HepG2 (cell line): ENCODE results near the gene RIPOR3. TPM values are rescaled to one million over a fixed set of nuclear protein-coding genes. Genes with fewer than 3 reads are reported as not detected.

ENCODE experiments used
- CC2D1A ChIP-seq: sonication (generic); formaldehyde crosslinking; IDR thresholded peaks from 2 replicates; pipeline ENCODE4 v1.8.1; 2023; ENCODE audit warnings: mild to moderate bottlenecking, missing genetic modification reagents
- IKZF4 ChIP-seq: sonication (generic); formaldehyde crosslinking; IDR thresholded peaks from 2 replicates; pipeline ENCODE4 v1.5.1; 2020; ENCODE audit warnings: borderline replicate concordance, mild to moderate bottlenecking, low read depth, missing genetic modification reagents; ENCODE audit errors: not compliant biosample characterization
- KDM1A ChIP-seq: IDR thresholded peaks from 2 replicates; pipeline ENCODE4 v1.6.1; 2016; ENCODE audit warnings: missing compliant biosample characterization
- KDM5B ChIP-seq: sonication (generic); formaldehyde crosslinking; IDR thresholded peaks from 2 replicates; pipeline ENCODE4 v1.4.0; 2020; ENCODE audit warnings: missing genetic modification reagents, mild to moderate bottlenecking, borderline replicate concordance
- PAXIP1 ChIP-seq: sonication (generic); formaldehyde crosslinking; conservative IDR thresholded peaks from 2 replicates; pipeline ENCODE4 v1.4.0; 2020; ENCODE audit warnings: mild to moderate bottlenecking, missing genetic modification reagents, moderate library complexity
- ZFP1 ChIP-seq: IDR thresholded peaks from 2 replicates; pipeline ENCODE4 v1.6.1; 2016
- ZMYM3 ChIP-seq: sonication (generic); formaldehyde crosslinking; IDR thresholded peaks from 2 replicates; pipeline ENCODE4 v1.5.1; 2020; ENCODE audit warnings: mild to moderate bottlenecking, missing genetic modification reagents
- ZNF317 ChIP-seq: sonication (generic); formaldehyde crosslinking; IDR thresholded peaks from 2 replicates; pipeline ENCODE4 v1.5.0; 2020; ENCODE audit warnings: mild to moderate bottlenecking, missing genetic modification reagents
- polyA plus RNA-seq, 8 experiments: library from polyadenylated mRNA; depleted of rRNA in 3 of 8; stranded (reverse) in 7 of 8; unstranded in 1 of 8; fragments of >200 nt; fragmentation: Illumina TruSeq in 4 of 8; extraction: Trizol in 4 of 8; gene quantifications; 2 replicates each; pipeline versions ENCODE4 v1.2.1 to v1.2.3, GENCODE V29; 2011 to 2016; ENCODE audit warnings: low read depth in 4 of 8, missing spikeins in 1 of 8, mixed read lengths in 1 of 8; ENCODE audit not compliant: insufficient read depth in 1 of 8
- total RNA-seq, 5 experiments: library from RNA; depleted of rRNA; stranded (reverse); fragments of >200 nt; fragmentation: Illumina TruSeq; extraction: Trizol; gene quantifications; 2 replicates each; pipeline ENCODE4 v1.2.3, GENCODE V29; 2016; ENCODE audit warnings: low read depth in 1 of 5
- TF ChIP-seq, protein P1 (sequence below): sonication (generic); formaldehyde crosslinking; IDR thresholded peaks from 2 replicates; pipeline ENCODE4 v1.9.0; 2021; ENCODE audit warnings: missing genetic modification reagents, borderline replicate concordance
- TF ChIP-seq, protein P2 (sequence below): sonication (generic); formaldehyde crosslinking; IDR thresholded peaks from 2 replicates; pipeline ENCODE4 v1.4.0; 2020; ENCODE audit warnings: missing genetic modification reagents
- TF ChIP-seq, protein P3 (sequence below), 2 experiments: sonication (generic) in 1 of 2; formaldehyde crosslinking in 1 of 2; IDR thresholded peaks; 2 replicates each; pipeline versions ENCODE4 v1.4.0 to v1.6.1; 2018 to 2020; ENCODE audit warnings: missing genetic modification reagents in 2 of 2, borderline replicate concordance in 1 of 2, low read depth in 1 of 2, mild to moderate bottlenecking in 1 of 2, missing biosample characterization in 1 of 2

Gene RIPOR3
- total and polyA plus RNA-seq, 2 of the 13 experiments (the other 11 are each of a cell fraction or from before 2014, with no cell fraction given): 0.18 TPM; not detected in 1

GRCh38 chr20:50629670-50630045 is 61.7 kb downstream of the RIPOR3 start (continued):
- TF ChIP-seq ZFP1 (CRISPR knock-in tag): no peak
- TF ChIP-seq IKZF4: no peak
- TF ChIP-seq, protein P1, sequence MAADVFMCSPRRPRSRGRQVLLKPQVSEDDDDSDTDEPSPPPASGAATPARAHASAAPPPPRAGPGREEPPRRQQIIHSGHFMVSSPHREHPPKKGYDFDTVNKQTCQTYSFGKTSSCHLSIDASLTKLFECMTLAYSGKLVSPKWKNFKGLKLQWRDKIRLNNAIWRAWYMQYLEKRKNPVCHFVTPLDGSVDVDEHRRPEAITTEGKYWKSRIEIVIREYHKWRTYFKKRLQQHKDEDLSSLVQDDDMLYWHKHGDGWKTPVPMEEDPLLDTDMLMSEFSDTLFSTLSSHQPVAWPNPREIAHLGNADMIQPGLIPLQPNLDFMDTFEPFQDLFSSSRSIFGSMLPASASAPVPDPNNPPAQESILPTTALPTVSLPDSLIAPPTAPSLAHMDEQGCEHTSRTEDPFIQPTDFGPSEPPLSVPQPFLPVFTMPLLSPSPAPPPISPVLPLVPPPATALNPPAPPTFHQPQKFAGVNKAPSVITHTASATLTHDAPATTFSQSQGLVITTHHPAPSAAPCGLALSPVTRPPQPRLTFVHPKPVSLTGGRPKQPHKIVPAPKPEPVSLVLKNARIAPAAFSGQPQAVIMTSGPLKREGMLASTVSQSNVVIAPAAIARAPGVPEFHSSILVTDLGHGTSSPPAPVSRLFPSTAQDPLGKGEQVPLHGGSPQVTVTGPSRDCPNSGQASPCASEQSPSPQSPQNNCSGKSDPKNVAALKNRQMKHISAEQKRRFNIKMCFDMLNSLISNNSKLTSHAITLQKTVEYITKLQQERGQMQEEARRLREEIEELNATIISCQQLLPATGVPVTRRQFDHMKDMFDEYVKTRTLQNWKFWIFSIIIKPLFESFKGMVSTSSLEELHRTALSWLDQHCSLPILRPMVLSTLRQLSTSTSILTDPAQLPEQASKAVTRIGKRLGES: no peak
- no peak for TF ChIP-seq KDM5B
- TF ChIP-seq, protein P2, sequence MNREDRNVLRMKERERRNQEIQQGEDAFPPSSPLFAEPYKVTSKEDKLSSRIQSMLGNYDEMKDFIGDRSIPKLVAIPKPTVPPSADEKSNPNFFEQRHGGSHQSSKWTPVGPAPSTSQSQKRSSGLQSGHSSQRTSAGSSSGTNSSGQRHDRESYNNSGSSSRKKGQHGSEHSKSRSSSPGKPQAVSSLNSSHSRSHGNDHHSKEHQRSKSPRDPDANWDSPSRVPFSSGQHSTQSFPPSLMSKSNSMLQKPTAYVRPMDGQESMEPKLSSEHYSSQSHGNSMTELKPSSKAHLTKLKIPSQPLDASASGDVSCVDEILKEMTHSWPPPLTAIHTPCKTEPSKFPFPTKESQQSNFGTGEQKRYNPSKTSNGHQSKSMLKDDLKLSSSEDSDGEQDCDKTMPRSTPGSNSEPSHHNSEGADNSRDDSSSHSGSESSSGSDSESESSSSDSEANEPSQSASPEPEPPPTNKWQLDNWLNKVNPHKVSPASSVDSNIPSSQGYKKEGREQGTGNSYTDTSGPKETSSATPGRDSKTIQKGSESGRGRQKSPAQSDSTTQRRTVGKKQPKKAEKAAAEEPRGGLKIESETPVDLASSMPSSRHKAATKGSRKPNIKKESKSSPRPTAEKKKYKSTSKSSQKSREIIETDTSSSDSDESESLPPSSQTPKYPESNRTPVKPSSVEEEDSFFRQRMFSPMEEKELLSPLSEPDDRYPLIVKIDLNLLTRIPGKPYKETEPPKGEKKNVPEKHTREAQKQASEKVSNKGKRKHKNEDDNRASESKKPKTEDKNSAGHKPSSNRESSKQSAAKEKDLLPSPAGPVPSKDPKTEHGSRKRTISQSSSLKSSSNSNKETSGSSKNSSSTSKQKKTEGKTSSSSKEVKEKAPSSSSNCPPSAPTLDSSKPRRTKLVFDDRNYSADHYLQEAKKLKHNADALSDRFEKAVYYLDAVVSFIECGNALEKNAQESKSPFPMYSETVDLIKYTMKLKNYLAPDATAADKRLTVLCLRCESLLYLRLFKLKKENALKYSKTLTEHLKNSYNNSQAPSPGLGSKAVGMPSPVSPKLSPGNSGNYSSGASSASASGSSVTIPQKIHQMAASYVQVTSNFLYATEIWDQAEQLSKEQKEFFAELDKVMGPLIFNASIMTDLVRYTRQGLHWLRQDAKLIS (CRISPR knock-in tag): no peak
- no peak for TF ChIP-seq PAXIP1
- TF ChIP-seq KDM1A: 0 out of 2 replicates have a peak, but pooled peaks have one; percentile 30
- no peak for TF ChIP-seq CC2D1A (CRISPR knock-in tag)
- peak; percentile 71 for TF ChIP-seq ZMYM3 (CRISPR knock-in tag)
- TF ChIP-seq ZNF317 (CRISPR knock-in tag): no peak
- TF ChIP-seq, protein P3, sequence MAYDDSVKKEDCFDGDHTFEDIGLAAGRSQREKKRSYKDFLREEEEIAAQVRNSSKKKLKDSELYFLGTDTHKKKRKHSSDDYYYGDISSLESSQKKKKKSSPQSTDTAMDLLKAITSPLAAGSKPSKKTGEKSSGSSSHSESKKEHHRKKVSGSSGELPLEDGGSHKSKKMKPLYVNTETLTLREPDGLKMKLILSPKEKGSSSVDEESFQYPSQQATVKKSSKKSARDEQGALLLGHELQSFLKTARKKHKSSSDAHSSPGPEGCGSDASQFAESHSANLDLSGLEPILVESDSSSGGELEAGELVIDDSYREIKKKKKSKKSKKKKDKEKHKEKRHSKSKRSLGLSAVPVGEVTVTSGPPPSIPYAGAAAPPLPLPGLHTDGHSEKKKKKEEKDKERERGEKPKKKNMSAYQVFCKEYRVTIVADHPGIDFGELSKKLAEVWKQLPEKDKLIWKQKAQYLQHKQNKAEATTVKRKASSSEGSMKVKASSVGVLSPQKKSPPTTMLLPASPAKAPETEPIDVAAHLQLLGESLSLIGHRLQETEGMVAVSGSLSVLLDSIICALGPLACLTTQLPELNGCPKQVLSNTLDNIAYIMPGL (CRISPR knock-in tag; IDR thresholded peaks at IDR 0.05; ENCODE audit: borderline replicate concordance in 1 of 2, low read depth in 1 of 2): no peak
